ENCODE results near the gene ADAP2.
"Not testable (repeated sequence)": the region's sequence is repeated elsewhere in the genome, so short reads cannot be mapped to it uniquely, and the experiment has no call there.

Gene ADAP2

DNA sequence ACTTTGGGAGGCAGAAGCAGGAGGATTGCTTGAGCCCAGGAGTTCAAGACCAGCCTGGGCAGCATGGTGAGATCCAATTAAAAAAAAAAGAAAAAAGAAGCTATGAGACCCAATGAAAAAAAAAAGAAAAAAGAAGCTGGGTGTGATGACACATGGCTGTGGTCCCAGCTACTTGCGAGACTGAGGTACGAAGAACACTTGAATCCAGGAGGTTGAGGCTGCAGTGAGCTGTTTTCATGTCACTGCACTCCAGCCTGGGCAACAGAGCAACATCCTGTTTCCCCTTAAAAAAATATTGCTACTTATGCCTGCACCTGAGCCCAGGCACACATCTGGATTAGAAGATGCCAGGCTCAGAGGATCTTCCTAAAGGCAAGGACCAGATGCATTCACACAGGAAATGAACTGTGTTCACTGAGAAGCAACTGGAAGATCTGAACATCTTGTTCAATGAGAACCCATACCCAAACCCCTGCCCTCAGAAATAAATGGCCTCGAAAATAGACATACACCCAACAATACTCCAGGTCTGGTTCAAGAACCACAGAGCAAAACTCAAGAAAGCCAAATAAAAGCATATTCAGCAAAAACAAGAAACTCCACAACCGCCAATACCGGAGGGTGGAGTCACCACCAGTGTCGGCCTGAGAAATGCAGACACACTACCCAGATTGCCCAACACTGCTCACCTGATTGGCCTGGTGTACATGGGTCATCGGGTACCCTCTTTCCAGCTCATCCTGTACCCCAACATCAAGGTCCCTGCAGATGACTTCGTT is 53.5 kb downstream of the ADAP2 start:
- no peak for DNase-seq (ENCODE audit: low read depth)

GRCh38 chr17:30979919-30980318 is 58.2 kb downstream of the ADAP2 start:
- not testable (repeated sequence) for DNase-seq (ENCODE audit: low read depth); H3K4me3 ChIP-seq (ENCODE audit: low read depth, low read length)

More for the DNA sequence above, 53.5 kb downstream of the ADAP2 start:
- TF ChIP-seq, protein P1, sequence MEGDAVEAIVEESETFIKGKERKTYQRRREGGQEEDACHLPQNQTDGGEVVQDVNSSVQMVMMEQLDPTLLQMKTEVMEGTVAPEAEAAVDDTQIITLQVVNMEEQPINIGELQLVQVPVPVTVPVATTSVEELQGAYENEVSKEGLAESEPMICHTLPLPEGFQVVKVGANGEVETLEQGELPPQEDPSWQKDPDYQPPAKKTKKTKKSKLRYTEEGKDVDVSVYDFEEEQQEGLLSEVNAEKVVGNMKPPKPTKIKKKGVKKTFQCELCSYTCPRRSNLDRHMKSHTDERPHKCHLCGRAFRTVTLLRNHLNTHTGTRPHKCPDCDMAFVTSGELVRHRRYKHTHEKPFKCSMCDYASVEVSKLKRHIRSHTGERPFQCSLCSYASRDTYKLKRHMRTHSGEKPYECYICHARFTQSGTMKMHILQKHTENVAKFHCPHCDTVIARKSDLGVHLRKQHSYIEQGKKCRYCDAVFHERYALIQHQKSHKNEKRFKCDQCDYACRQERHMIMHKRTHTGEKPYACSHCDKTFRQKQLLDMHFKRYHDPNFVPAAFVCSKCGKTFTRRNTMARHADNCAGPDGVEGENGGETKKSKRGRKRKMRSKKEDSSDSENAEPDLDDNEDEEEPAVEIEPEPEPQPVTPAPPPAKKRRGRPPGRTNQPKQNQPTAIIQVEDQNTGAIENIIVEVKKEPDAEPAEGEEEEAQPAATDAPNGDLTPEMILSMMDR (IDR thresholded peaks at IDR 0.05; ENCODE audit: control insufficient read depth, extremely low read depth, insufficient read depth), result no peak
- H3K4me3 ChIP-seq (ENCODE audit: low read depth, low read length), result no peak overlapping the region

GRCh38 chr17:30981531-30982519 is 60.1 kb downstream of the ADAP2 start:
- no peak for DNase-seq (ENCODE audit: low read depth)
- TF ChIP-seq, protein P1 (IDR thresholded peaks at IDR 0.05; ENCODE audit: control insufficient read depth, extremely low read depth, insufficient read depth), result no peak
- H3K4me3 ChIP-seq (ENCODE audit: low read depth, low read length), result no peak overlapping the region

GRCh38 chr17:30982855-30983254 is 61.1 kb downstream of the ADAP2 start:
- no peak for DNase-seq (ENCODE audit: low read depth)
- no peak overlapping the region for H3K4me3 ChIP-seq (ENCODE audit: low read depth, low read length)
- TF ChIP-seq, protein P1 (IDR thresholded peaks at IDR 0.05; ENCODE audit: control insufficient read depth, extremely low read depth, insufficient read depth), result no peak

GRCh38 chr17:30990458-30990857 is 68.7 kb downstream of the ADAP2 start:
- H3K4me3 ChIP-seq (ENCODE audit: low read depth, low read length), result no peak overlapping the region
- no peak for DNase-seq (ENCODE audit: low read depth)
- TF ChIP-seq, protein P1 (IDR thresholded peaks at IDR 0.05; ENCODE audit: control insufficient read depth, extremely low read depth, insufficient read depth), result no peak

DNA sequence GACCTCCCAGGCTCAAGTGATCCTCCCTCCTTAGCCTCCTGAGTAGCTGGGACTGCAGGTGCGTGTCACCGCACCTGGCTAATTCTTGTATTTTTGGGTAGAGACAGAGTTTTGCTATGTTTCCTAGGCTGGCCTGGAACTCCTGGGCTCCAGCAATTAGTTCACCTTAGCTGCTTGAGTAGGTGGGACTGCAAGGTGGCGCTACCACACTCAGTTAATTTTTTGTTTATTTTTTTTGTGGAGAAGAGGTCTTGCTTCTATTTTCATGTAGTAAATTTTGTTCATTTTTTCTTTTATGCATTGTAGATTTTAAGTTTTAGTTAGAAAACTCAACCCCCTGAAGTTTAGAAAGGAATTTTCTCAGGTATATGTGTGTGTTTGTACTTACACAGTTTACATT is 70.8 kb downstream of the ADAP2 start:
- TF ChIP-seq, protein P1 (IDR thresholded peaks at IDR 0.05; ENCODE audit: control insufficient read depth, extremely low read depth, insufficient read depth), result no peak
- DNase-seq (ENCODE audit: low read depth), result no peak
- H3K4me3 ChIP-seq (ENCODE audit: low read depth, low read length), result no peak overlapping the region

DNA sequence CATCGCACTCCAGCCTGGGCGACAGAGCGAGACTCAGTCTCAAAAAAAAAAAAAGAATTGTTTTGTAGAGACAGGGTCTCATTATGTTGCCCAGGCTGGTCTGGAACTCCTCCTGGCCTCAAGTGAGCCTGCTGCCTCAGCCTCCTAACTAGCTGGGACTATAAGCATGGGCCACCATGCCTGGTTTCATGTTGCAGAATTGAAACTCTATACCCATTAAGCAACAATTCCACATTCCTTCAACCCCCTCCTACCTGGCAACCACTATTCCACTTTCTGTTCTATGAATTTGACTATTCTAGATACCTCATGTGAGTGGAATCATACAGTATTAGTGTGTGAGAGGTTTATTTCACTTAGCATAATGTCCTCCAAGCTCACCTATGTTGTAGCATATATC is 73.6 kb downstream of the ADAP2 start:
- TF ChIP-seq, protein P1 (IDR thresholded peaks at IDR 0.05; ENCODE audit: control insufficient read depth, extremely low read depth, insufficient read depth), result no peak
- no peak for DNase-seq (ENCODE audit: low read depth)
- no peak overlapping the region for H3K4me3 ChIP-seq (ENCODE audit: low read depth, low read length)
